HG03460 (cell line): ENCODE results near the gene CBLB.

ENCODE experiments used
- ATAC-seq: cut with Tn5 transposase; IDR thresholded peaks from one replicate; pipeline ENCODE4 v1.9.1; 2021; ENCODE audit not compliant: unreplicated experiment

The CBLB gene

GRCh38 chr3:105790534-105790933, 78.3 kb downstream of the CBLB start:
- ATAC-seq, result no peak

GRCh38 chr3:105788593-105788992, 80.2 kb downstream of the CBLB start:
- ATAC-seq, result no peak

GRCh38 chr3:105787453-105787852, 81.4 kb downstream of the CBLB start:
- ATAC-seq, result no peak

- no peak for ATAC-seq
Measured at GRCh38 chr3:105786990-105787389, 81.8 kb downstream of the CBLB start.

- ATAC-seq, result no peak
Measured at GRCh38 chr3:105786241-105786640, 82.6 kb downstream of the CBLB start.

- ATAC-seq, result no peak
Measured at GRCh38 chr3:105785803-105786202, 83.0 kb downstream of the CBLB start.

- no peak for ATAC-seq
Measured at GRCh38 chr3:105783631-105784030, 85.2 kb downstream of the CBLB start.

GRCh38 chr3:105781871-105782270, 86.9 kb downstream of the CBLB start:
- no peak for ATAC-seq

- ATAC-seq, result no peak
Measured at GRCh38 chr3:105780107-105780506, 88.7 kb downstream of the CBLB start.

- no peak for ATAC-seq
Measured at GRCh38 chr3:105775368-105775767, 93.4 kb downstream of the CBLB start.

- no peak for ATAC-seq
Measured at GRCh38 chr3:105774444-105775180, 94.2 kb downstream of the CBLB start.

GRCh38 chr3:105773291-105773690, 95.5 kb downstream of the CBLB start:
- ATAC-seq, result no peak

- ATAC-seq, result no peak
Measured at GRCh38 chr3:105772635-105773034, 96.2 kb downstream of the CBLB start.

GRCh38 chr3:105771392-105771791, 97.4 kb downstream of the CBLB start:
- ATAC-seq, result no peak

- no peak for ATAC-seq
Measured at GRCh38 chr3:105770410-105770809, 98.4 kb downstream of the CBLB start.

GRCh38 chr3:105767776-105768175, 101.0 kb downstream of the CBLB start:
- no peak for ATAC-seq

GRCh38 chr3:105767216-105767615, 101.6 kb downstream of the CBLB start:
- no peak for ATAC-seq

GRCh38 chr3:105765308-105765639, 103.5 kb downstream of the CBLB start:
- no peak for ATAC-seq

- no peak for ATAC-seq
Measured at GRCh38 chr3:105764378-105765307, 104.2 kb downstream of the CBLB start.

- no peak for ATAC-seq
Measured at GRCh38 chr3:105763659-105764036, 105.2 kb downstream of the CBLB start.

- no peak for ATAC-seq
Measured at GRCh38 chr3:105762749-105763658, 105.8 kb downstream of the CBLB start.
